ENCODE results near the gene CBL.

DNA sequence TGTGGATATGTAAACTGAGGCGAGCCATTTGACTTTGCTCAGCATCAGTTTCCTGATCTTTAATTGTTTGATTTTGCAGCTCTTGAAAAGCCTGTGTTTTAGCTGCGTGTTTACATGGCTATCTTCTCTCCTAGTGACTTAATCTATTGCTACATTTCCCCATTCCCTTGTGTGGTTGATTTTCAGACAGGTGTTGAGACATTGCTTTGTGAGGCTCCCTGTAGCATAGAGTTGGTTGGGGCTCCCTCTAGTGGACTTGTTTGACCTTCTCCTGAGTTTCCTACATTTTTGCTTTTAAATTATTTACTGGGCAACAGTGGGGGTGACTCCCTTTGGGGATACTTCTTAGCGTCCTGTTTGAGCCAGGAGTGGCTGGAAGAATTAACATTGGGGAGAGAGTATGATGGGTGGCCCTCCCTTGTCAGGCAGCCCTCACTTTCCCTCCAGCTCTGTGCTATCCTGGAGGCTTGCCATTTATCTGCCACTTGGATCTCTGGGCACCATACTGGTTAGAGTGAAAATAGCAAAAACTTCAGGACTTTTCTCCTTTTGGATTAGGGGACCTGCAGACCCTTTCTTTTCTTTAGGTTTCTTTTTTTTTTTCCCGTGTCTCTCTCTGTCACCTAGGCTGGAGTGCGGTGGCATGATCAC lies 9.2 kb upstream of the CBL start:
- TF ChIP-seq, protein P1, sequence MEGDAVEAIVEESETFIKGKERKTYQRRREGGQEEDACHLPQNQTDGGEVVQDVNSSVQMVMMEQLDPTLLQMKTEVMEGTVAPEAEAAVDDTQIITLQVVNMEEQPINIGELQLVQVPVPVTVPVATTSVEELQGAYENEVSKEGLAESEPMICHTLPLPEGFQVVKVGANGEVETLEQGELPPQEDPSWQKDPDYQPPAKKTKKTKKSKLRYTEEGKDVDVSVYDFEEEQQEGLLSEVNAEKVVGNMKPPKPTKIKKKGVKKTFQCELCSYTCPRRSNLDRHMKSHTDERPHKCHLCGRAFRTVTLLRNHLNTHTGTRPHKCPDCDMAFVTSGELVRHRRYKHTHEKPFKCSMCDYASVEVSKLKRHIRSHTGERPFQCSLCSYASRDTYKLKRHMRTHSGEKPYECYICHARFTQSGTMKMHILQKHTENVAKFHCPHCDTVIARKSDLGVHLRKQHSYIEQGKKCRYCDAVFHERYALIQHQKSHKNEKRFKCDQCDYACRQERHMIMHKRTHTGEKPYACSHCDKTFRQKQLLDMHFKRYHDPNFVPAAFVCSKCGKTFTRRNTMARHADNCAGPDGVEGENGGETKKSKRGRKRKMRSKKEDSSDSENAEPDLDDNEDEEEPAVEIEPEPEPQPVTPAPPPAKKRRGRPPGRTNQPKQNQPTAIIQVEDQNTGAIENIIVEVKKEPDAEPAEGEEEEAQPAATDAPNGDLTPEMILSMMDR (IDR thresholded peaks at IDR 0.05): peak; percentile 65 to 73 (median 66)
- TF ChIP-seq POLR2A (IDR thresholded peaks at IDR 0.05) (no peak), EP300 (IDR thresholded peaks at IDR 0.05) (no peak)
